DMS153 treated with DMSO at 0.1 percent for 48 hours (cell line): ENCODE measurements around the gene CCBE1.
A peak's percentile ranks its signal among the peaks of the same experiment; 100 is the strongest.

Experiments used
- DNase-seq: peaks from one replicate; lab custom pipeline; 2025; ENCODE audit not compliant: unreplicated experiment; lab: John Stamatoyannopoulos, UW

The CCBE1 gene

DNA sequence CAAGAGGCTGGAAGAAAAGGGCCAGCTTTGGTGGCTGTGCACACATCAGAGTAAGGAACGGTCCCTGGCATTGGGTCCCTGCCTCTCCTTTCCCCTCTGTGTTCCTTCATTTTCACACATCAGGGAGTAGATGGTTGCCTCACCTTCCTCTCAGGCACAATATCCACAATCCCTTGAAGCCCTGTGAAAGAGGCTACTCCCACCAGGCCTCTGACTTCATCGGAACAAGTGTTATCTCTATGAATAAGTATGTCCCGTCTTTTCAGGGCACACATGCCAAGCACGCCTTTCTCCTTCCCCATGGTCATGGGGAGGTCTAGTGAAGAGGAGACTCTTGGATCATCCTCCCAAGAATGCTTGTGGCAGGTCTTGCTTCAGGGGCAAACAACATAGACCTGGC lies 277.0 kb downstream of the CCBE1 start:
- no peak for DNase-seq

DNA sequence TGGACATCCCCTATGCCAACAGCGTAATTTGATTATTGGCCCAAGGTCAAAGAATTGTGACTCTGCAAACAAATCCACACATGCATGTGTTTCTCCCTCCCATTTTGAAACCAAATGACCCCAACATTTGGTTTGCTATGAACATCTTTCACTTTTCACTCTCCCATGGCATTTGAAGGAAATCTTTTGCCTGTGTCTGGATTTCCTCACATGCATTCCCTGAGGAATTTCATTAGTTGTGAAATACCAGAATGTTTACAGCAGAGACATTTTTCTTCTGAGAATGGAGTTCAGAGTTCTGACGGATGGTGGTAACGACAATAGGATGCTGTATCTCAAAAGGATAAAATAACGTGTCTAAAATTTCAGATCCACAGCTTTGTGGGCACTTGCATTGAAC lies 277.8 kb downstream of the CCBE1 start:
- no peak for DNase-seq

DNA sequence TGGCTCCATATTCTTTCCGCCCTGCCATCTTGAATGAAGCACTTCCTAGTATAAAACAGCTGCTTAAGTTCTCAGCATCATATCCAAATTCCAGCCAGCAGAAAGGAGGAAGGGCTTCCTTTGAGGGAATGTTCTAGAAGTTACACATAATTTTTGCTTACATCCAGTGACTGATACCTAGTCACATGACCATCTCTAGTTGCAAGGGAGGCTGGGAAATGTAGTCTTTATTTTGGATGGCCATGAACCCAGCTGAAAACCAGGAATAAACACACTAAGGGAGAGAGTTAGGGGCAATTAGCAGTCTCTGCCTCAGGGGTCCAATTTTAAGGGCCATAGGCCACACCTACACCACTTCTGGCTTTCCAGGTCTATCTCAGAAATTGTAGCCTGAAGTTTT lies 280.4 kb downstream of the CCBE1 start:
- no peak for DNase-seq

DNA sequence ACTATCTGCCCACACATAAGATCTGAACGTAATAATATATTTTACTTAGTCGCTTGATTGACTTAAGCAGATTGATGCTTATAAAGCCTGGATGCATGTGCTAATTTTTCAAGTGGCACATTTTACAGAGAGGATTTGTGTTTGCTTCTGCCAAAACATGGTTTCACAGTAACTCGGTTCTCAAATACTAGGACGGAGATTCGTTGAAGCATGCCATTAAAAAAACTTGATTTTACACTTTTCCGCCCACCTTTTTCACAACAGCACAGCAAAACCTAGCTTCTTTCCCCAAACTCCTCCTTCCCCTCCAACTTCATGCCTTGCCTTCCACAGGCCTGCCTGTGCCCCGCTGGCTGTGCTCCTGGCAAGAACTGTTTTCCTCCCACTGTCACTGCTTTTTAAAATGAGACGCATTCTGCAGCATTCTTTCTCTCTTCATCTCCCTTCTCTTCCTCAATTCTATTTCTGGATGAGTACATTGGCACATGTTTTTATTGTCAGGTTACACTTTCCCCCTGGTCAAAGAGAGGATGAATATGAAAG lies 283.0 kb downstream of the CCBE1 start:
- no peak for DNase-seq

GRCh38 chr18:59402432-59403090 lies 294.7 kb downstream of the CCBE1 start:
- peak; percentile 96 for DNase-seq

DNA sequence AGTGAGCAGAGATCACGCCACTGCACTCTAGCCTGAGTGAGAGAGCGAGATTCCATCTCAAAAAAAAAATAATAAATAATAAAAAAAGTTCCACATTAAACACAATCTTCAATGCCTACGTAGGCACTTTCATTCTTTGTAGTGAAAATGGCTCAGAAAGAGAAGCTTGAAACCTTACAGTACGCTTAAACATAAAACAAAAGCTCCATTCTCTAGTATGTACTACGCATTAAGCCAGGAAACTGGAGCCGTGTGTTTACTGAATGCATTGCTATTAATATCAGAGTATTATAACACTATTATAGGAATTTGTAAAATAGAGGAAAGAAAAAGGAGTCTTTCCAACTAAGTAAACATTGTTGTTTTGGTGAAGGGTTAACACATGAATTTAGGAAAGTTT lies 296.8 kb downstream of the CCBE1 start:
- no peak for DNase-seq

DNA sequence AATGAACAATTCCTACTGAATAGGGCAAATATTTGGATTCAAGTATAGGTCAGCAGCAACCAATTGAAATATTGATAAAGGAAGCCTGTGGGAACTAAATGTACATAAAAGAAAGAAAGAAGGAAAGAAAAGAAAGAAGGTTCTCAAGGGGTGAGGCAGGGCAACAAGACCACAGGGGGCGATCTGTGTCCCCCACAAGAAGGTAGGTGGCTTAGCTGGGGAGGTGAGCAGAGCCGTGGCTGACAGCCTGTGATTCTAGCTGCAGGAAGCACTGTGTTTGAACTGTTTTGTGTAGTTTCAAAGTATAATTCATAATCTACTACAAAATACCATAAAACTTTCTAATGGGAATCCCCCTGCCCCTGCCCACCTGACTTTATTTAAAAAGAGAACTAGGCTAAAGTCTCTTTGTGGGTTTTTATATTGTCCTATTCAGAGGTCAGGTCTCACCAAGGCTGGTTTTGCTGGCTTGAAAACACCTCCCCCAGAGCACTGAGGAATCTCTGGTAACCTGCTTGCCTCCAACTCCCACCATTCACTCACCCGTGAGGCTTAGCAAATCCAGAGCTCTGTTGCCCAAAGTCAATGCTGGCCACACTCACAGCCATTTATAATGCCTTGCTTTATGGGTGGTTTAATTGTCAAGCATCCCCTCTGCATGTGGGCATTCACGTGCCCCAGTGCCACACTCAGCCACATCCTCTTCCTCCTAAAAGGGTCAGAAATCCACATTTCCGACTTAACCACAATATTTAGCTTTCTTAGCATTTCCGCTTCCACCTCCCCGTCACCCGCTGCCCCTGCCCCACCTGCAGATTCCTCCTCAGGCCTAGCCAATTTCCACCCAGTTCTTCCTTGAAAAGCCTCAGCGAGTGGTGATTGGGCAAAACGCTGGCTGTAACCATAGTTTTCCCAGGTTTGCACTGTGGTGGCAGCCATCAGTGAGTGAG lies 301.7 kb downstream of the CCBE1 start:
- DNase-seq = no peak

GRCh38 chr18:59393381-59393780 lies 303.8 kb downstream of the CCBE1 start:
- no peak for DNase-seq

GRCh38 chr18:59388817-59389216 lies 308.4 kb downstream of the CCBE1 start:
- no peak for DNase-seq

- peak; percentile 52 for DNase-seq
Measured at GRCh38 chr18:59387687-59388565, 309.3 kb downstream of the CCBE1 start.

DNA sequence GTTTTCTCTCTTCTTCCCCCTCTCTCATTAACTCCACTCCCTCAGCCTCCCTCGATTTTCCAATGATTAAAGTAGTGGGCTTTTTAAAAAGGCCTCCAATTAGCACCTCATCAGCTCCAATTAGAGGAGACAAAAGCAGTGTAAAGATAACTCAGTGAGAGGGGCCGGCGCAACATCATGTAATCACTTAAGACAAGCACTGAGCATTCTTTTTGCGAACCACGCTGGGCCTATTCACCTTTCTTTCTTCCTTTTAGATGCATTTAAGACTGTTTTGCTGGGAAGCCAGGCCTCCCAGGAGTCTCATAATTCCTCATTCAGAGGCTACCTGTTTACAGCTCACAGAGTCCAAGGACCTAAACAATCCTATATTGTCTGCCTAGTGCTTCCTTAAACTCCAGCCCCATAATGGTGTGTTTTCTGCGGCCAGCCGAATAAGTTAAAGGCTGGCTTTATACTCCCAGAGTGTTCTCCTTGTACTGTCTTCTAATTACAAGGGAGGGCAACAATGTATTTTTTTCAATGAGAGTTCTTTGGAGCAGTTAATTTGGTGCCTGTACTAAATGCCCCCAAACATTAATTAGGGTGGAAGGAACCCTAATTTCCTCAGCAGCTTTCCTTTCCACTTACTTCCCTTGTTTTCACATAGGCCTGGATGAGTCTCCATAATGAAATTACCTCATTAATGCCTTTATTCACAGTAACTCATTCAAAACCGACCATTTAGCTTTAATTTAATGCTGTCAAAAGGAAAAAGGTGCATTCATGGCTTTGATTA lies 310.1 kb downstream of the CCBE1 start:
- no peak for DNase-seq

GRCh38 chr18:59385191-59385590 lies 312.0 kb downstream of the CCBE1 start:
- DNase-seq = no peak

DNA sequence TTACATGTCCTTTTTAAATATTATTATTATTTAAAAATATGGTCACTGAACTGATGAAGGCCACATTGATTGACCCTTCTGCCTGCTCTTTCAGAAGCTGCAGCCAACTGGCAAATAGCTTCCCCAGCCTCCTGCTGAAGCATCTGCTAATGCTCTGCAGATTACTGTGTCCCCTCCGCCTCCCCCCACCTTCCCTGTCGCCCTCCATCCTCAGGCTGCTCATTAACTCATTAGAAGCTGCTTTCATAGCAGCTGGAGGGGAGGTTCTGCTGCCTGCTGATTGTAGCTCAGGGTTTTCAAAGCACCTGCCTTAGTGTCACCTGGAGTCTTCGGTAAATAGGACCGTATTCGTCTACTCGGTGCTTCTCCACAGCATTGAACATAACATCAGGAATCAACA lies 313.4 kb downstream of the CCBE1 start:
- no peak for DNase-seq

DNA sequence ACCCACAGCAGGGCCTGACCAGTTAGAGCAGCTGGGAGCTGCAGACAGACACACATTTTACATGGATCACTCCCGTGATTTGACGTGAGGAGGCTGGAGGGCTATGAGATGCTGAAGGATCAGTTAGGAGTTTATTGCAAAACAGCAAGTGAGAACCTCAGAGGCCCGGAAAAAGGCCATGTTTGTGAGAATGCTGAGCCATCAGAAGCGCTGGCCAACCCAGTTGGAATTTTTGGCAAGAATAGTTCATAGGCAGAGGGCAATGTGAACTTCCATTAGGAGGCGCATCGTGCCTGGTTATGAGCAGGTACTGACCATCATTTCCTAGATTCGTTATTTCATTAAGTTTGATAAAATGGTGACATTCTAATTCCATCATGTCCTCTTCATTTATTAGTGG lies 314.8 kb downstream of the CCBE1 start:
- DNase-seq = no peak

- no peak for DNase-seq
Measured at GRCh38 chr18:59381949-59382348, 315.3 kb downstream of the CCBE1 start.
